ENCODE measurements around the gene QPCTL. TPM values are rescaled to one million over a fixed set of nuclear protein-coding genes. Genes with fewer than 3 reads are reported as not detected.

The QPCTL gene
- total and polyA plus RNA-seq, 9 of the 15 experiments (the other 6 are each of a cell fraction or from before 2014, with no cell fraction given): 0.99 to 31.3 (median 12.7) TPM

- TF ChIP-seq GTF3C2 (IDR thresholded peaks at IDR 0.05; ENCODE audit: borderline replicate concordance, extremely low read depth, insufficient read length) (no peak), ETS2 (tag; IDR thresholded peaks at IDR 0.05; ENCODE audit: borderline replicate concordance, poor library complexity, severe bottlenecking) (no peak), PHB (CRISPR knock-in tag; IDR thresholded peaks at IDR 0.05) (no peak), MXD1 (CRISPR knock-in tag; IDR thresholded peaks at IDR 0.05; ENCODE audit: borderline replicate concordance, poor library complexity, severe bottlenecking) (no peak), ZKSCAN1 (IDR thresholded peaks at IDR 0.05; ENCODE audit: low read depth, low read length) (peak; percentile 64; the same call in 1 of the 2 replicates), LEF1 (IDR thresholded peaks at IDR 0.05) (peak; percentile 76), ZNF124 (CRISPR knock-in tag; IDR thresholded peaks at IDR 0.05) (no peak), ZNF512 (tag; IDR thresholded peaks at IDR 0.05) (no peak), RNF219 (CRISPR knock-in tag; IDR thresholded peaks at IDR 0.05) (no peak), NR2C1 (IDR thresholded peaks at IDR 0.05) (no peak), NR2C1 (tag; IDR thresholded peaks at IDR 0.05) (no peak), THAP12 (CRISPR knock-in tag; IDR thresholded peaks at IDR 0.05) (no peak), USF1 (CRISPR knock-in tag; IDR thresholded peaks at IDR 0.05) (no peak), PRMT5 (CRISPR knock-in tag; IDR thresholded peaks at IDR 0.05) (no peak), ZBTB34 (CRISPR knock-in tag; IDR thresholded peaks at IDR 0.05) (no peak)
Observed at GRCh38 chr19:45645631-45646344, 46.7 kb upstream of the QPCTL start (continued).

Measured in K562 (cell line).